ENCODE results near the gene PHACTR1.

GRCh38 chr6:13201336-13201735 lies 484.8 kb downstream of the PHACTR1 start:
- TF ChIP-seq CTCF (IDR thresholded peaks at IDR 0.05) (no peak), POLR2A (IDR thresholded peaks at IDR 0.05) (no peak), POLR2AphosphoS5 (IDR thresholded peaks at IDR 0.05) (no peak)

Measured in prostate gland (tissue), 2 donors.